HUES64 (cell line): Measurements from ENCODE around the gene NECAB2.
A peak's percentile ranks its signal among the peaks of the same experiment; 100 is the strongest.

Source experiments
- H3K27ac ChIP-seq: 2 replicates; pipeline ENCODE4 v1.7.0; 2013; ENCODE audit warnings: low read depth, low read length, inconsistent platforms
- H3K27me3 ChIP-seq: 2 replicates; pipeline ENCODE4 v1.6.1; 2013; ENCODE audit warnings: mild to moderate bottlenecking, low read length; ENCODE audit not compliant: insufficient read depth
- H3K36me3 ChIP-seq: 2 replicates; pipeline ENCODE4 v1.6.1; 2013; ENCODE audit warnings: mild to moderate bottlenecking, low read length; ENCODE audit not compliant: insufficient read depth
- H3K4me1 ChIP-seq: 2 replicates; pipeline ENCODE4 v1.6.1; 2013; ENCODE audit warnings: mild to moderate bottlenecking, low read length, moderate library complexity; ENCODE audit not compliant: insufficient read depth
- H3K4me3 ChIP-seq: 2 replicates; pipeline ENCODE4 v1.5.1; 2013; ENCODE audit warnings: mild to moderate bottlenecking, low read length, moderate library complexity
- H3K9ac ChIP-seq: 2 replicates; pipeline ENCODE4 v1.6.1; 2013; ENCODE audit warnings: mild to moderate bottlenecking, low read depth, low read length
- H3K9me3 ChIP-seq: 2 replicates; pipeline ENCODE4 v1.6.1; 2013; ENCODE audit warnings: low read depth, low read length; ENCODE audit not compliant: insufficient read depth
- WGBS: fragments of 150-250, 120-280 bp; methylation state at CpG from one replicate; pipeline ENCODE4 v1.1.7; 2013; ENCODE audit warnings: missing lambda C conversion rate; 5-methylcytosine and 5-hydroxymethylcytosine counted together

NECAB2 gene

DNA sequence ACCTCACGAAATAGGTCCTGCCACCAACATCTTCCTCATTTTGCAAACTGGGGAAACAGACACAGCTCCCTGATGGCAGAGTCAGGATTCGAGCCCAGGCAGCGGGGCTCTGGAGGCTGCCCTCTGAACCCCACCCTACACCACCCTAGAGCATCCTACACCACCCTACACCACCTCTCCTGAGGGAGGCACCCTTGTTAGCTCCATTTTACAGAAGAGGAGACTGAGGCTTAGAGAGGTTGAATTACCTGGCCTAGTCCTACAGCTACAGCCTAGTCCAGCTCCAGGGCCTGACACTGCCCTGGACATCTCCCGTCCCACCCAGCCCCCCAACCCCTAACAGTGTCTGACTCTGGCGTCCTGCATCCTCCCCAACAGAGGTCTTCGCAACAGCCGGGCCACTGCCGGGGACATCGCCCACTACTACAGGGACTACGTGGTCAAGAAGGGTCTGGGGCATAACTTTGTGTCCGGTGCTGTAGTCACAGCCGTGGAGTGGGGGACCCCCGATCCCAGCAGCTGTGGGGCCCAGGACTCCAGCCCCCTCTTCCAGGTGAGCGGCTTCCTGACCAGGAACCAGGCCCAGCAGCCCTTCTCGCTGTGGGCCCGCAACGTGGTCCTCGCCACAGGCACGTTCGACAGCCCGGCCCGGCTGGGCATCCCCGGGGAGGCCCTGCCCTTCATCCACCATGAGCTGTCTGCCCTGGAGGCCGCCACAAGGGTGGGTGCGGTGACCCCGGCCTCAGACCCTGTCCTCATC is 3.2 kb upstream of the NECAB2 start:
- WGBS, result 93% methylated on average over 26 of the region's 26 CpGs
- H3K9me3 ChIP-seq, result no peaks in the 10 kb centered on the region
- no peaks in the 10 kb centered on the region for H3K4me1 ChIP-seq
- no peaks in the 10 kb centered on the region for H3K36me3 ChIP-seq
- peaks cover 13% of the 10 kb centered on the region for H3K27me3 ChIP-seq
- no peak overlapping the region for H3K4me3 ChIP-seq
- H3K9ac ChIP-seq, result no peak overlapping the region
- no peak overlapping the region for H3K27ac ChIP-seq

DNA sequence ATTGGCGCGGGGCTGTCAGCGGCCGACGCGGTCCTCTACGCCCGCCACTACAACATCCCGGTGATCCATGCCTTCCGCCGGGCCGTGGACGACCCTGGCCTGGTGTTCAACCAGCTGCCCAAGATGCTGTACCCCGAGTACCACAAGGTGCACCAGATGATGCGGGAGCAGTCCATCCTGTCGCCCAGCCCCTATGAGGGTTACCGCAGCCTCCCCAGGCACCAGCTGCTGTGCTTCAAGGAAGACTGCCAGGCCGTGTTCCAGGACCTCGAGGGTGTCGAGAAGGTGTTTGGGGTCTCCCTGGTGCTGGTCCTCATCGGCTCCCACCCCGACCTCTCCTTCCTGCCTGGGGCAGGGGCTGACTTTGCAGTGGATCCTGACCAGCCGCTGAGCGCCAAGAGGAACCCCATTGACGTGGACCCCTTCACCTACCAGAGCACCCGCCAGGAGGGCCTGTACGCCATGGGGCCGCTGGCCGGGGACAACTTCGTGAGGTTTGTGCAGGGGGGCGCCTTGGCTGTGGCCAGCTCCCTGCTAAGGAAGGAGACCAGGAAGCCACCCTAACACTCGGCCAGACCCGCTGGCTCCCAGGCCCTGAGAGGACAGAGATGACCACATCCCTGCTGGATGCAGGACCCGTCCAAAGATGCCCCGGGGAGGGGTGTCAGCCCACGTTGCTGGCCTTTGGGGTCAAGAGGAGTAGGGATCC is 2.4 kb upstream of the NECAB2 start:
- Histone ChIP-seq H3K9ac (no peak overlapping the region), H3K4me3 (no peak overlapping the region), H3K27me3 (peaks cover 14% of the 10 kb centered on the region), H3K27ac (no peak overlapping the region), H3K9me3 (no peaks in the 10 kb centered on the region), H3K36me3 (no peaks in the 10 kb centered on the region), H3K4me1 (no peaks in the 10 kb centered on the region)
- 94% methylated on average over 36 of the region's 36 CpGs for WGBS

DNA sequence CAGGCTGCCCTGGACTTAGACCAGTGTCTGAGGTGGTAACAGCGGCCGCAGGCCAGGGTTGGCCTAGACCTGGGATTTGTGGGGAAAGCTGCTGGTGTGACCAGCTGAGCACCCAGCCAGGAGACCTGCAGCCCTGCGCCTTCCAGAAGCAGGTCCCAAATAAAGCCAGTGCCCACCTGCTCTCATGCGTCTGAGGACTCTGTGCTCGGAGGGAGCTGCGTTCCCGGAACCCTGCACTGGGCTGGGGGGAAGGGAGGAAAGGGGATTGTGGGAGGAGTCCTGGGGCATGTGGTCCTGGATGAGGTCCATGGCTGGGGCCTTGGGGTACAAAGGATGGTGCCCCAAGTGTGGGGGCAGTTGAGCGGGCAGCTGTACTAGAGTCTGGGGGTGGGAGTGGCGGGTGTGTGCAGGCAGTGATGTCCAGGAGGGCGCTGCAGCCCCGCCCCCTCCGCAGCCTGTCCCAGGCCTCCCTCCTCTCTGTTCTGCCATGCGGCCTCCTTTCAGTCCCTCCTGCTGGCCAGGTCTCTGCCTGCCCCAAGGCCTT is 1.8 kb upstream of the NECAB2 start:
- Histone ChIP-seq H3K9me3 (no peaks in the 10 kb centered on the region), H3K4me1 (no peaks in the 10 kb centered on the region), H3K9ac (no peak overlapping the region), H3K36me3 (no peaks in the 10 kb centered on the region), H3K27ac (no peak overlapping the region), H3K4me3 (no peak overlapping the region), H3K27me3 (peaks cover 14% of the 10 kb centered on the region)
- WGBS, result 85% methylated on average over 13 of the region's 13 CpGs

DNA sequence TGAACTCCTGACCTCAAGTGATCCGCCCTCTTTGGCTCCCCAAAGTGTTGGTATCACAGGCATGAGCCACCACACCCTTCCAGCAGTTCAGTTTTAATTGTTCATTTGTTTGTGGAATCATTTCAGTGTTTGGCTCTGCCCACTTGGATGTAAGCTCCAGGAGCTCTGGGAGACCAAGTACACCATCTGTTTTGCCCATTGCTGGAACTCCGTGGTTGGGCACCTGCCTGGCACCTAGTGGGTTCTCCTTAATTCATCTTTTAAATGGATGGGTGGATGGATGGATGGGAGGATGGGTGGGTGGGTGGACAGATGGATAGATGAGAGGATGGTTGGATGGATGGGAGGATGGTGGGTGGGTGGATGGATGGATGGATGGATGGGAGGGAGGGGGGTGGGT is 953 bp upstream of the NECAB2 start:
- H3K9ac ChIP-seq, result no peak overlapping the region
- H3K27me3 ChIP-seq, result peaks cover 14% of the 10 kb centered on the region
- H3K4me1 ChIP-seq, result no peaks in the 10 kb centered on the region
- H3K27ac ChIP-seq, result no peak overlapping the region
- WGBS, result 91% methylated on average over 2 of the region's 2 CpGs
- H3K9me3 ChIP-seq, result no peaks in the 10 kb centered on the region
- H3K4me3 ChIP-seq, result no peak overlapping the region
- no peaks in the 10 kb centered on the region for H3K36me3 ChIP-seq

DNA sequence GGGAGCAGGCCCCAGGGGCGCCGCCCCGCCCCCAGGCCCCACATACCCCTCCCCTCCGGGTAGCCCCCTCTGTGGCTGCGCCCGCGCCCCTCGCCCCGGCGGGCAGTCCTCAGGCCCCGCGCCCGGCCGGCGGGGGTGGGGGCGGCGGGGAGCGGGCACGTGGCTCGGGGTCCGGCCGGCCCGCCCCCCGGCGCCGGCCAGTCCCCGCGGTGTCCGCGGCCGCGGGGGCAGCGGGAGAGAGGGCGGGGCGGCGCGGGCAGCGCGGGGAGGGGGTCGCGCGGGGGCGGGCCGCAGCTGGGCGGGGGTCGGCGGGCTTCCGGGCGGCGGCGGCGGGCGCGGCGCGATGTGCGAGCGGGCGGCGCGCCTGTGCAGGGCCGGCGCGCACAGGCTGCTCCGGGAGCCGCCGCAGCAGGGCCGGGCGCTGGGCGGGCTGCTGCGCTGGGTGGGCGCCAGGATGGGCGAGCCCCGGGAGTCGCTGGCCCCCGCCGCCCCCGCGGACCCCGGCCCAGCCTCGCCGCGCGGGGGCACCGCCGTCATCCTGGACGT is 335 bp downstream of the NECAB2 start:
- Histone ChIP-seq H3K27me3 (peaks cover 14% of the 10 kb centered on the region), H3K9me3 (no peaks in the 10 kb centered on the region), H3K4me1 (no peaks in the 10 kb centered on the region), H3K36me3 (no peaks in the 10 kb centered on the region), H3K9ac (no peak overlapping the region), H3K27ac (no peak overlapping the region), H3K4me3 (peak overlapping the region; percentile 48)
- under 1% methylated on average over 85 of the region's 87 CpGs for WGBS

DNA sequence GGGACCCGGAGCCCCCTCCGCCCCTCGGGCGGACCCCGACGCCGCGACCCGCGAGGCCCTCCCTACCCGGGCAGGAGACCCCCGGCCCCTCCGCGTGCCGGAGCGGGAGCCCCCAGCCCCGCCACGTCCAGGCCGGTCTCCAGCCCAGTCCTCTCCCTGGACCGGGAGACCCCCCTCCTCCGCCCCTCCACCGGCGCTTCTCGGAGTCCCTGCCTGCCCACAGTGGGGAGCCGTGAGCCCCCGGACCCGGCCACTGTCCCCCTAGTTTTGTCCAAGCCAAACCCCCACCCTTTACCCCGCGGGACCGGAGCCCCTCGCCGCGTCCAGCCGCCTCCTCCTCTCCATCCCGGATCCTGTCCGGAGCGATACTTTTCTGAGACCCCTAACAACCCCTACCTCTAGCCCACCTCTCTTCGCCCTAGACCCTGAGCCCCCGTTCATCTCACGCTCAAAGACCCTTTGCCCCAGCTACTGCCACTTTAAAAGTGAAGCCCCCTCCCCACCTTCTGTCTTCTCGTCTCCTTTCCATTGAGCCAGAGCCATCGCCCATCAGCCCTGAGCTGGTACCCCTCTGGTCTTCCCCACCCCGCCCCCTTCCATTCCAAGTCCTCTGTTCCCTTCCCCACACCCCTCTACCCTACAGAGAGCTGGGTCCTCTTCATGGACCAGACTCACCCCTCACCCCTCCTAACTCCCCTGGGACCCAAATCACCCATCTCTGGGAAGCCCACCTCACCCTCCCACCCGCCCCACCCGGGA is 1.0 kb downstream of the NECAB2 start:
- Histone ChIP-seq H3K27me3 (peaks cover 14% of the 10 kb centered on the region), H3K4me3 (peak overlapping the region; percentile 48)

DNA sequence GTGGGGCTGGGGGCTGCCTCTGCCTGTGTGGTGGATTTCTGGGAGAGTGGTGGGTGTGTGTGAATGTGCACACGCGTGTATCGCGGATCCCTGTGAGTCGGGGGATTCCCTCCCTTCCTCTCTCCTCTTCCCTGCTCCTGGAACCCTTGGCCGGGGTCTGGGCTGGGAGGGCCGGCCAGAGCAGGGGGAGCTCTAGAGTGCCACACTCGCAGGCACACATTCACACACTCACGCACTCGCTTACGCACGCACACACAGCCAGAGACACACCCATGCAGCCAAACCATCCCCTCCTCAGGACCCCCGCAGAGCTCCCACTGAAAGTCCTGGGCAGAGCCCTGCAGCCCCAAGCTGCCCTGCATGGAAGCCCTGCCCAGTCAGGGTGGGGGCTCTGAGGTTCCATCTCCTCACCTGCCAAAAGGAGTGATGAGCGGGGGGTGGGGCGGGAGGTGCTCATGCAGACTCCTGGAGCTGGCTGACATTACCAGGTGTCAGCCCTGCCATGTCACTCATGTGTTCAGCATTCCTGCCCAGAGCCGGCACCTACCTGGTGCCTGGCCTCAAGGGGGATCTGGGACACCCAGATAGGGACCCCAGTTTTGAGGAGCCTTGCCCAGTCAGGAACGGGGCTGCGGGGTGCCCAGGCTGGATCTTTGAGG is 1.9 kb downstream of the NECAB2 start:
- Histone ChIP-seq H3K4me1 (no peaks in the 10 kb centered on the region), H3K27ac (no peak overlapping the region), H3K9ac (no peak overlapping the region), H3K9me3 (no peaks in the 10 kb centered on the region), H3K36me3 (no peaks in the 10 kb centered on the region), H3K4me3 (no peak overlapping the region; the same call in 1 of the 2 replicates), H3K27me3 (peaks cover 14% of the 10 kb centered on the region)
- 52% methylated on average over 15 of the region's 18 CpGs for WGBS

More for the DNA sequence above, 1.0 kb downstream of the NECAB2 start:
- H3K9me3 ChIP-seq, result no peaks in the 10 kb centered on the region
- no peak overlapping the region for H3K9ac ChIP-seq
- H3K36me3 ChIP-seq, result no peaks in the 10 kb centered on the region
- H3K4me1 ChIP-seq, result no peaks in the 10 kb centered on the region
- WGBS, result 2% methylated on average over 44 of the region's 45 CpGs
- no peak overlapping the region for H3K27ac ChIP-seq

DNA sequence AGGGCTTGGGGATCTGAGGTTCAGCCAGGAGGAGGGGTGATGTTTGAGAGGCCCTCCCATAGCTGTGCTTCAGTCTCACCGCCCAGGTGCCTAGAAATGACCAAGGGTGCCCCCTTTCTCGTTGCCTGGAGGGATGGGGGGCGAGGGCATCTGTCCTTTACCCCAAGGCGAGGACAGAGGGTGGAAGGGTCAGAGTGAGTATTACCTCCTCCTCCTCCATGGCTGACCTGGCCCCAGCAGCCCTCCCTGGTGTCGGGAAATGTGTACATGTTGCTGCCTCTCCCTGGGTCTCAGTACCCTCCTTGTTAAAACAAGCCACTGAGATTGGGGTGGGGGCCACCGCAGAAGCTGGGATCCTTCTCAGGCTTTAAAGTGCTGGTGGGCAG is 2.4 kb downstream of the NECAB2 start:
- Histone ChIP-seq H3K9me3 (no peaks in the 10 kb centered on the region), H3K4me3 (no peak overlapping the region), H3K27ac (no peak overlapping the region), H3K9ac (no peak overlapping the region), H3K36me3 (no peaks in the 10 kb centered on the region), H3K27me3 (peaks cover 14% of the 10 kb centered on the region), H3K4me1 (no peaks in the 10 kb centered on the region)
- WGBS, result 90% methylated on average over 6 of the region's 6 CpGs

DNA sequence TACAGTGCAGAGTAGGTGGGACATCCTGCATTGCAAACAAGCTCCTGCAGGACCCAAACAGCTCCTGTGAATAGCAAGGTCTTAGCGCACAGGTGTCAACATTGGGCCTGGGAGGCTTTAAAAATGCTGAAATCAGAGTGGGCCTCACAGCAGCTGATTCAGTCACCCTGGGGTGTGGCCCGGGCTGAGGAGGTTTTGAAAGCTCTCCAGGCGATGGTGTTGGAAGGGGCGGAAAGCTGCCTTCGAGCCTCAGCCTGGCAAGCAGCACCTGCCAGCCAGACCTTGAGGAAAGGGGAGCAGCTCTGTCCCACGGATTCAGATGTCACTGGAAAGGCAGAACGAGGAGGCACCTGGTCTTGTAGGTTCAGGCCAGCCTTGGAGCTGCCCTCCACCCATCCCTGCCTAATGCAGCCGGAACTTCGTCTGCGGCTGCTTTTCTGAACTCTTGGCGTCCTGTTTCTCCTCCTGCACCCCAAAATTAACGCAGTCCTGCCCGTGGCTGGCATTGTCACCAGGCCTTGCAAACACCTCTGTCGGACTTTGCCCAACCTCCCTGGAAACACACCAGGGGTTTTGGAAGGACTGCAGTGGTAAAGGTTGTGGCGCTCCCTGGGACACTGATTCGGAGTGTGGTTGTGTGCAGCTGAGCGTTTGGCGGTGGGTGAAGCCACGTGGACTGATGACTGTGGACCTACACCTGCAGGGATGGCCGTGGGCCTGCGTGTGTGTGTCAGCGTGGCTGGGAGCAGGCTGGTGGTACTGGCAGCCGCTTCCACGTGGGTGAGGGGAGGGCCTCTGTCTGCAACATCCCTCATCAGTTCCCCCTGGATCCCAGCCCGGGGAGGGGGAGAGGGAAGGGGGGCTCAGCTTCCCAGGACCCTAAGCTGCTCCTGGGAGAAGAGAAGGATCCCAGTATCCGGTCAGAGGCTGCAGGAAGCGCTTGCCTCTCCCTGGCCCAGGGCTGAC is 3.4 kb downstream of the NECAB2 start:
- 84% methylated on average over 27 of the region's 27 CpGs for WGBS

More for the DNA sequence above, 3.4 kb downstream of the NECAB2 start:
- Histone ChIP-seq H3K27ac (no peak overlapping the region), H3K4me3 (no peak overlapping the region), H3K36me3 (no peaks in the 10 kb centered on the region), H3K27me3 (peaks cover 14% of the 10 kb centered on the region), H3K9me3 (no peaks in the 10 kb centered on the region), H3K9ac (no peak overlapping the region), H3K4me1 (no peaks in the 10 kb centered on the region)
